K562 (cell line): Measurements from ENCODE around the gene EDA.

Source experiments
- BHLHE40 ChIP-seq: IDR thresholded peaks from 2 replicates; pipeline ENCODE4 v1.6.1; 2011; ENCODE audit warnings: low read length, improper control_type of control experiment
- CBFA2T3 ChIP-seq: fragments of 450-650 bp; IDR thresholded peaks from 2 replicates; pipeline ENCODE4 v1.6.1; 2017
- CHD2 ChIP-seq: IDR thresholded peaks from 2 replicates; pipeline ENCODE4 v1.6.1; 2011; ENCODE audit warnings: low read depth, low read length
- FOXK1 ChIP-seq: sonication (generic); formaldehyde crosslinking; IDR thresholded peaks from 2 replicates; pipeline ENCODE4 v1.8.0; 2022; ENCODE audit warnings: missing genetic modification reagents, mild to moderate bottlenecking, borderline replicate concordance
- MYC ChIP-seq, 2 experiments: fragments of 250-450 bp in 1 of 2; sonication (Bioruptor Pico) in 1 of 2; IDR thresholded peaks; 2 replicates each; pipeline versions ENCODE4 v1.5.1 to v1.6.1; 2012 to 2021; ENCODE audit warnings: low read depth in 2 of 2, borderline replicate concordance in 1 of 2, improper control_type of control experiment in 1 of 2, low read length in 1 of 2, mild to moderate bottlenecking in 1 of 2, moderate library complexity in 1 of 2
- NCOR1 ChIP-seq: fragments of 450-650 bp; IDR thresholded peaks from 2 replicates; pipeline ENCODE4 v1.6.1; 2016; ENCODE audit warnings: mild to moderate bottlenecking, moderate library complexity
- TEAD4 ChIP-seq, 2 experiments: sonication (generic) in 1 of 2; formaldehyde crosslinking in 1 of 2; IDR thresholded peaks; 2 replicates each; pipeline versions ENCODE4 v1.6.1 to v1.8.0; 2012 to 2022; ENCODE audit warnings: borderline replicate concordance in 1 of 2, inconsistent platforms in 1 of 2, low read length in 1 of 2, mild to moderate bottlenecking in 1 of 2, missing genetic modification reagents in 1 of 2
- ZKSCAN8 ChIP-seq: fragments of 200-800 bp; sonication (Bioruptor generic); IDR thresholded peaks from 2 replicates; pipeline ENCODE4 v1.6.1; 2016; ENCODE audit warnings: missing genetic modification characterization, missing compliant biosample characterization
- ZNF3 ChIP-seq: fragments of 250-450 bp; sonication (Bioruptor Pico); IDR thresholded peaks from 2 replicates; pipeline ENCODE4 v1.5.0; 2021; ENCODE audit warnings: mild to moderate bottlenecking, moderate library complexity
- TF ChIP-seq, protein P1 (sequence below), 3 experiments: IDR thresholded peaks in 2 of 3; conservative IDR thresholded peaks in 1 of 3; 2 replicates each; pipeline ENCODE4 v1.5.1; 2011 to 2012; ENCODE audit warnings: low read length in 3 of 3, mild to moderate bottlenecking in 3 of 3, control low read depth in 2 of 3, improper control_type of control experiment in 1 of 3, inconsistent platforms in 1 of 3, low read depth in 1 of 3, mixed read lengths in 1 of 3, moderate library complexity in 1 of 3; ENCODE audit not compliant: insufficient read depth in 2 of 3
- TF ChIP-seq, protein P2 (sequence below): fragments of 250-450 bp; sonication (Bioruptor Pico); IDR thresholded peaks from 2 replicates; pipeline ENCODE4 v1.8.0; 2022; ENCODE audit warnings: moderate library complexity, mild to moderate bottlenecking, inconsistent platforms

DNA sequence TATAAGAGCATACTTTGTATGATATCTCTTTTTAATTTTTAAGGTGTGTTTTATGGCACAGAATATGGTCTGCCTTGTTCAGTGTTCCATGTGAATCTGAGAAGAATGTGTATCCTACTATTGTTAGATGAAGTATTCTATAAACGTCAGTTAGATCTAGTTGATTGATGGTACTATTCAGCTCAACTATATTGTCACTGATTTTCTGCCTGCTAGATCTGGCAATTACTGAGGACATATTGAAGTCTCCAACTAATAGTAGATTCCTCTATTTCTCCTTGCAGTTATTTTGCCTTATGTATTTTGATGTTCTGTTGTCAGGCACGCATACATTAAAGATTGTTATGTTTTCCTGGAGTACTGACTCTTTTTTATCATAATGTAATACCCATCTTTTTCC is 394.1 kb downstream of the EDA start:
- TF ChIP-seq, protein P1, sequence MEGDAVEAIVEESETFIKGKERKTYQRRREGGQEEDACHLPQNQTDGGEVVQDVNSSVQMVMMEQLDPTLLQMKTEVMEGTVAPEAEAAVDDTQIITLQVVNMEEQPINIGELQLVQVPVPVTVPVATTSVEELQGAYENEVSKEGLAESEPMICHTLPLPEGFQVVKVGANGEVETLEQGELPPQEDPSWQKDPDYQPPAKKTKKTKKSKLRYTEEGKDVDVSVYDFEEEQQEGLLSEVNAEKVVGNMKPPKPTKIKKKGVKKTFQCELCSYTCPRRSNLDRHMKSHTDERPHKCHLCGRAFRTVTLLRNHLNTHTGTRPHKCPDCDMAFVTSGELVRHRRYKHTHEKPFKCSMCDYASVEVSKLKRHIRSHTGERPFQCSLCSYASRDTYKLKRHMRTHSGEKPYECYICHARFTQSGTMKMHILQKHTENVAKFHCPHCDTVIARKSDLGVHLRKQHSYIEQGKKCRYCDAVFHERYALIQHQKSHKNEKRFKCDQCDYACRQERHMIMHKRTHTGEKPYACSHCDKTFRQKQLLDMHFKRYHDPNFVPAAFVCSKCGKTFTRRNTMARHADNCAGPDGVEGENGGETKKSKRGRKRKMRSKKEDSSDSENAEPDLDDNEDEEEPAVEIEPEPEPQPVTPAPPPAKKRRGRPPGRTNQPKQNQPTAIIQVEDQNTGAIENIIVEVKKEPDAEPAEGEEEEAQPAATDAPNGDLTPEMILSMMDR (IDR thresholded peaks at IDR 0.05 in 2 of 3, conservative IDR thresholded peaks at IDR 0.05 in 1 of 3; ENCODE audit: insufficient read depth in 2 of 3, low read depth in 1 of 3, low read length in 3 of 3), result no peak
- TF ChIP-seq TEAD4 (IDR thresholded peaks at IDR 0.05; ENCODE audit: low read length) (no peak), TEAD4 (CRISPR knock-in tag; IDR thresholded peaks at IDR 0.05; ENCODE audit: borderline replicate concordance) (no peak), CHD2 (no peak), MYC (IDR thresholded peaks at IDR 0.05; ENCODE audit: low read depth, low read length) (no peak), MYC (CRISPR knock-in tag; IDR thresholded peaks at IDR 0.05; ENCODE audit: borderline replicate concordance, low read depth) (no peak), ZKSCAN8 (no peak), BHLHE40 (no peak), ZNF3 (CRISPR knock-in tag) (no peak), NCOR1 (no peak), CBFA2T3 (no peak), FOXK1 (CRISPR knock-in tag) (no peak)
- TF ChIP-seq, protein P2, sequence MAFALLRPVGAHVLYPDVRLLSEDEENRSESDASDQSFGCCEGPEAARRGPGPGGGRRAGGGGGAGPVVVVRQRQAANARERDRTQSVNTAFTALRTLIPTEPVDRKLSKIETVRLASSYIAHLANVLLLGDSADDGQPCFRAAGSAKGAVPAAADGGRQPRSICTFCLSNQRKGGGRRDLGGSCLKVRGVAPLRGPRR, result no peak
